Skin of body (tissue), 2 donors: ENCODE measurements around the gene ZNF274. TPM values are rescaled to one million over a fixed set of nuclear protein-coding genes. Genes with fewer than 3 reads are reported as not detected.
"Not testable (repeated sequence)": the region's sequence is repeated elsewhere in the genome, so short reads cannot be mapped to it uniquely, and the experiment has no call there.

Experiments
- DNase-seq: peaks from one replicate; lab custom pipeline; 2025; lab: John Stamatoyannopoulos, UW
- total RNA-seq: library from RNA; depleted of rRNA; stranded (reverse); fragments of >200 nt; gene quantifications from one replicate; pipeline ENCODE4 v1.2.3, GENCODE V29; 2014

The ZNF274 gene
- total RNA-seq, 1 donor from 2014 or later = 14.0 TPM

DNA sequence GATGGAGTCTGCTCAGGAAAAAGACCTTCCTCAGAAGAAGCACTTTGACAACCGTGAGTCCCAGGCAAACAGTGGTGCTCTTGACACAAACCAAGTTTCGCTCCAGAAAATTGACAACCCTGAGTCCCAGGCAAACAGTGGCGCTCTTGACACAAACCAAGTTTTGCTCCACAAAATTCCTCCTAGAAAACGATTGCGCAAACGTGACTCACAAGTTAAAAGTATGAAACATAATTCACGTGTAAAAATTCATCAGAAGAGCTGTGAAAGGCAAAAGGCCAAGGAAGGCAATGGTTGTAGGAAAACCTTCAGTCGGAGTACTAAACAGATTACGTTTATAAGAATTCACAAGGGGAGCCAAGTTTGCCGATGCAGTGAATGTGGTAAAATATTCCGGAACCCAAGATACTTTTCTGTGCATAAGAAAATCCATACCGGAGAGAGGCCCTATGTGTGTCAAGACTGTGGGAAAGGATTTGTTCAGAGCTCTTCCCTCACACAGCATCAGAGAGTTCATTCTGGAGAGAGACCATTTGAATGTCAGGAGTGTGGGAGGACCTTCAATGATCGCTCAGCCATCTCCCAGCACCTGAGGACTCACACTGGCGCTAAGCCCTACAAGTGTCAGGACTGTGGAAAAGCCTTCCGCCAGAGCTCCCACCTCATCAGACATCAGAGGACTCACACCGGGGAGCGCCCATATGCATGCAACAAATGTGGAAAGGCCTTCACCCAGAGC lies 29.6 kb downstream of the ZNF274 start:
- no peak for DNase-seq

DNA sequence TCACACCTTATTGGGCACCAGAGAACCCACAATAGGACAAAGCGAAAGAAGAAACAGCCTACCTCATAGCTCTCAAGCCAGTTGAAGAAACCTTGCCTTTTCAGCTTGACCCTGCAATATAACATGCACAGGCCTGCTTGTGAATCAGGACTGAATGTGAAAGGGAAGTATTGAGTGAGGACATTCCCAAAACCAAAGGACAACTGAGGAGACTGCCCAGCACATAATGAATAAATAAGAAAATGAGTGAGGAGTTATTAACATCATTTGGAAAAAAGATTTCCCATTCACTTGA lies 30.2 kb downstream of the ZNF274 start:
- no peak for DNase-seq

DNA sequence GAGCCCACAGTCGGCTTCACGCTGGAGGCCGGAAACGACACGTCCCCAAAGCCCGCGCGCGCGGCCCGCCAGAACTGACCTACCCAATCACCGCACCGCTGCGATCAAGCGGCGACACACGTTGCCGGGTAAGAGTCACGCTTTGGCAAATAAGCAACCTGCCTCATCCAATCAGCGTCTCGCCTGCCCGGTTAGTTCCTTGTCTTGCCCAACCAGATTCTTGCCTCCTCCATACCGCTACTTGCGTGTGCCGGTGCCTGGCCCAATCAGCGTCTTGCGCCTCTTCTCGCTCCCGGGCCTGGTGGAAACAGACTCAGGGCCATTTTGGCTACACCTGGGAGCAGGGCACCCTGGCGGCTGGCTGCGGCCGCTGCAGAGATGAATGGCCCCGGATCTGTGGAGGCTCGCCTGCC lies 34.2 kb downstream of the ZNF274 start:
- DNase-seq = no peak

DNA sequence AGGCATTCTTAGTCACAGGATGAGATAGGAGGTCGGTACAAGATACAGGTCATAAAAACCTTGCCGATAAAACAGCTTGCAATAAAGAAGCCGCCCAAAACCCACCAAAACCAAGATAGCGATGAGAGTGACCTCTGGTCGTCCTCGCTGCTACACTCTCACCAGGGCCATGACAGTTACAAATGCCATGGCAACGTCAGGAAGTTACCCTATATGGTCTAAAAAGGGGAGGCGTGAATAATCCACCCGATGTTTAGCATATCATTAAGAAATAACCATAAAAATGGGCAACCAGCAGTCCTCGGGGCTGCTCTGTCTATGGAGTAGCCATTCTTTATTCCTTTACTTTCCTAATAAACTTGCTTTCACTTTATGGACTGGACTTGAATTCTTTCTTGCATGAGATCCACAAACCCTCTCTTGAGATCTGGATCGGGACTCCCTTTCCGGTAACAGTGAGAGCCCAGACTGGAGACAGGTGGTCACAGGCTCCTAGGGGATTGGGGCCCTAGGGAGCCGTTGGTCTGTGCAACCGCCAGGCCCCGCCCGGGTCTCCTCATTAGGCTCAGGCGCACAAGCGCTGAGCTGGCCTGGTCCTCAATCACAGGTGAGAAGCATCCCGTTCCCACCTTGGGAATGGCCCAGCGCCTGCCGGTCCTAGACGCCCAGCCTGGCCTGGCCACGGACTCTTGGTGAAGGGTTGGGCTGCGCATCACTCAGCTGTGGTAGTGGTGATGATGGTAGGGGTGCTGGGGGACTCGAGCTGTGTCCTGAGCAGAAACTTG lies 34.9 kb downstream of the ZNF274 start:
- no peak for DNase-seq

DNA sequence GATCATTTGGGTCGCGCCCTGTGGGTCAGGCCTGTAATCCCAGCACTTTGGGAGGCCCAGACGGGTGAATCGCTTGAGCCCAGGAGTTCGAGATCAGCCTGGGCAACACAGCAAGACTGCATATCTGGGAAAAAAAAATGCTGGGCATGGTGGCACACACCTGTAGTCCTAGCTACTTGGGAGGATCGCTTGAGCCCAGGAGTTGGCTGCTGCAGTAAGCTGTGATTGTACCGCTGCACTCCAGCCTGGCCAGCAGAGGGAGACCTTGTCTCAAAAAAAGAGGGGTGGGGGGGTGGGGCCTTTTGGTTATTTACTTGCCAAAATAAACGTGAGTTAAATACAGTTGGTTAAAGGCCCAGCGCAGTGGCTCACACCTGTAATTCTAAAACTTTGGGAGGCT lies 36.0 kb downstream of the ZNF274 start:
- DNase-seq = no peak

DNA sequence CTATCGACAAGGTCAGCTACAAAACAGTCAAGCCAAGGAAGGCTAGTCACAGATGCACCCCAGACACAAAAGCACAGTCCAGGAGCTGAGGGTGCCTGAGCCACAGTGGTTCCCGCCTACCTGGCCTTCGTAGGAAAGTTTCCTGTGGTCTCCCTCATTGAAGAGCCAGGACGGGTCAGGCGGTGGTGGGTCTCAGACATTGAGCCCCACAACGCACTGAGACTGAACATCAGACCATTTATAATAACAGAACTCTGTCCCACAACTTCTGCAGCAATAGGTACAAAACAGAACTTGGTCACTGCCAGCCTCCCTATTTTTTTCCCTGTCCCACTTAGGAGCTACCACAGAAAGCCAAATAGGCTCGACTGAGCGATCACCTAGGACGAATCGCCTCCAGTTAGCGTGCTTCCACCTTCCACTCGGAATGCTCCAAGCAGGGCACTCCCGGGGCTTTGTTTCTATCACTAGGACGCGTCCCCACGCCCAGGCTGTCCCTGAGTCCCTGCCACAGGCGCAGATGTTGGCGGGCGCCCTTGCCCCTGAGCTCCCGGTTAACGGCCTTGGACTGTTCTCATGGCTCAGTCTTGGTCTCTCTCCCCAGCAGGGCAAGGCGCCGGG lies 45.2 kb downstream of the ZNF274 start:
- DNase-seq = no peak

DNA sequence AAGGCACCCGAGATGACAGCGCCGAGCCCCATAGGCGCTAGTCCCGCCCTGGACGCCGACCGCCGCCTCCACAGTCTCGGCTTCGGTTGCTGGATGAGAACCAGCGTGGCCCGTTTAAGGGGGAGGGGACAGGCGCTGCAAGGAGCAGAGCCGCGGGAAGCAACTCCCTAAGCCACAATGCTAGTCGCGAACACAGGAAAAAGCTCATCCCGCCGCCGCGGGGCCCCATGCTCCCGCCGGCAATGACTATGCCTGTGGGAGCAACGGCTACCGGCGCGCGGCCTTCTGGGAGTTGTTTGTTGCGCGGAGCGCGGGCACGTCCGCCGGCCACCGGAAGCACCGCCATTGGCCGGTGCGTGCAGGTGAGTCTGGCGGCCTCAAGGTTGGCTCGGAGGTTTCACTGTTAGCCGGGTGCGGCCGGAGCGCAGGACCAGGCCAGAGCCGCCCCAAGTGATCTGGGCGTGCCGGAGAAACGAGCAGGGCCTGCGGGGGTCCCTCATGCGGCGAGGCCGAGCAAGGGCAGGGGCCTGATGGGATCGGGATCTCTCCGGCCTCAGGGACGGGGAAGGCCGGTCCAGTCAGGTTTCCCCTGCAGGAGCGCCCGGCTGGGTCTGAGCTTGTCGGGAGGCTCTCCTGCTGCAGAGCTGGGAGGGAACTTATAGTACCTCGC lies 45.9 kb downstream of the ZNF274 start, which contains the start of gene ZNF544:
TSS of gene ZNF544 (plus strand) at position 330 of the 670 bp plus-strand sequence. CDS start 15,110 bp downstream, outside the sequence.
- DNase-seq = peak; percentile 20

DNA sequence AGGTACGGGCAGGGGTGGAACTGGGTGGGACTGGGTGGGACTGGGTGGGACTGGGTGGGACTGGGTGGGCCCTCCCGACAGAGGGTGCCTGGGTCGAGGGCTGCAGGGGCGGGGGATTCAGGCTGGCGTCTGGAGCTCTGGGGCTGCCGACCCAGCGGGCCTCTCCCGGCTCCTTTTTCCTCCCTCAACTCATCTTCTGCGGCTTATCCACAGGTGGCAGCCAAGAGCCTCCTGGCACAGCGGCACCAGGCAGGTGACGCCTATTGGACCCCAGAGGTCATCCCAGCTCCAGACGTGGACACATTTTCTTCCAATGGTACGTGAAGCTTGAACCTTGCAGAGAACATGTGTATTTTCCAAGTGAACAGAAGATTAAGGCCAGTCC lies 46.4 kb downstream of the ZNF274 start:
- DNase-seq = no peak

DNA sequence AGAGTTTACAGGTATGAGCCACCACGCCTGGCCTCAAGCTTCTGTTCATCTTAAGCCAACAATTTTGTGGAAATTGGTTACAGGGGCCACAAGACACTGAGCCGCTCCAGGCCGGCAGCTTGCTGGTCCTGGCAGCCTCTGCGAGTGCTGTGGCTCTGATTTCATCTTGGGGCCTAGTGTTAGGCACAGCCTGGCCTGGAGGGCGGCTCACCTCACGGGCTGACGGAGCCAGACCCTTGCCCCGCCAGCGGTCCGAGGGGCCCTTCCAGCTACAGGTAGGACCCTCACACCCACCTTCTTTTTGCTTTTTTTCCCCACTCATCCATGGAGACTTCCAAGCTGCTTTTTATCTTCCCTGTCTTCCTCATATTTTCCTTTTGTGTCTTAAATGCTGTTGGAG lies 54.5 kb downstream of the ZNF274 start:
- no peak for DNase-seq

DNA sequence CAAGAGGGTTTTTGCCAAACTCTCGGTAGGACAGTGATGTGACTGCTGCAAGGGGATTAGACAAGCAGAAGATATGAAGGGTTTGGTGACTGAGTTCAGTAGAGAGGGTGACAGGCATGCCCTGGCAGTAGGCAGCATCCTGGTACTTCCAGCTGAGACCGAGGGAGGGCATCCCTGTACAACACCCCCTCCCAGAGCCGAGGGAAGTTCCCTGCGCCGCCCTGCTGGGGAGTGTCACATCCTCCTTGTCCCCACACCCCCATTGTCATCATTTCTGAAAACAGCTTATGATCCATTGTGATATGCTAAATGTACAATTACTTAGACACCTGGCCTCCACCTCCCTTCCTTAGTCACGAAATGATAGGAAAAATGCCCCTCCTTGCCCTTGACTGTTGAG lies 60.5 kb downstream of the ZNF274 start:
- DNase-seq = no peak

DNA sequence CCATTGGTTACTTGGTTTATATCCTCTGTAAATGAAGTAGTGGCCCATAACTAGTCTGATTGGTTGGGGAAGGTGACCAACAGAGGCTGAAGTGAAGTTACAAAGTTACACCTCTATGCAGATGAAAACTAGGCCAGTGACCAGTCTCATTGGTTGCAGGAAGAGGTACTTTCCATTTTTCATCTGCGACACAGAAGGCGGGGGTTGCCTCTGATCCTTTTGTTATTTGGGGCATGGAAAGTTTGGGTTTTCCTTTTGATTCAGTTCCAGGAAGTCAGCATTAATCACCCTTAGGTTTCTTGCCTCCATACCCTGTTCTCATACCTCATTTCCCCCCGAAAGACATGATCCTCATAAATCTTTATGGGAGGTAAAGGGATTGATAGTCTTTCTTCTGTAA lies 66.0 kb downstream of the ZNF274 start:
- no peak for DNase-seq

DNA sequence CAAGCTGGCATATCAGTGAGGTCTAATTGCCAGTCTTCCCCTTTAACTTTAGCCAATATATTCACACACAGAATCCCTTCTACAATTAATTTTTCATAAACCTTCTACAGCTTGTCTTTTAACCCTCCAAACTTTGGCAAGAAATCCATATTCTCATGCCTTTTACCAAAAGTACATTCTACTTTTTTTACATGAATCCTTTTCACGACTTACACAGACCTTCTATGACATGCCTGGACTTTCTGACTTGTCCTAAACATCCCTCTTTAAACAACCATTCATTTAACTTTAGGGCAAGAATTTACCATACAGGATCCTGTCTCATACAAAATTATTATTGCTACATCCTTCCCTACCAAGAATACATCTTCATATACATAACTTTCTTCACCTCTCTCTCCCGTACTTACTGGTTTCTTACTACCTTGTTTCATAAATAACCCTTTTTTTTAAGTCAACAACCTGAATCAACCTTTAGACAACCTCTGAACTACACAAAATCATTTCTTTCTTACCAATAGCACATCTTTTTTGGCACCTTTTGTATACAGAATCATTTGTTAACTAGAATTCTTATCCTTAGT lies 69.3 kb downstream of the ZNF274 start:
- no peak for DNase-seq

DNA sequence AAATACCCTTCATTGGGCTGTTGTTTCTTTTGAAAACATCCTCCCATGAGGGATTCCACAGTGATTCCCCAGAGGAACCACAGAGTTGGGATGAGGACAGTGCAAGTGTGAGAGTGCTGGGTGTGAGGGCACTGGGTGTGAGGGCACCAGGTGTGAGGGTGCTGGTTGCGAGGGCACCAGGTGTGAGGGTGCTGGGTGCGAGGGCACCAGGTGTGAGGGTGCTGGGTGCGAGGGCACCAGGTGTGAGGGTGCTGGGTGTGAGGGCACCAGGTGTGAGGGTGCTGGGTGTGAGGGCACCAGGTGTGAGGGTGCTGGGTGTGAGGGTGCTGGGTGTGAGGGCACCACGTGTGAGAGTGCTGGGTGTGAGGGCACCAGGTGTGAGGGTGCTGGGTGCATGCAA lies 75.4 kb downstream of the ZNF274 start:
- not testable (repeated sequence) for DNase-seq

DNA sequence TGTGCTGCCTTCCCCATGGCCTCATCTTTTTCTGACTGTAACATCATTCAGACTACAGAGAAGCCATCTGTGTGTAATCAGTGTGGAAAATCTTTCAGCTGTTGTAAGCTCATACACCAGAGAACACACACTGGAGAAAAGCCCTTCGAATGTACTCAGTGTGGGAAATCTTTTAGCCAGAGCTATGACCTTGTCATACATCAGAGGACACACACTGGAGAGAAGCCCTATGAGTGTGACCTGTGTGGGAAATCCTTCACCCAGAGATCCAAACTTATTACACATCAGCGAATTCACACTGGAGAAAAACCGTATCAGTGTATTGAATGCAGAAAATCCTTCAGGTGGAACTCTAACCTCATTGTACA lies 78.7 kb downstream of the ZNF274 start:
- no peak for DNase-seq

DNA sequence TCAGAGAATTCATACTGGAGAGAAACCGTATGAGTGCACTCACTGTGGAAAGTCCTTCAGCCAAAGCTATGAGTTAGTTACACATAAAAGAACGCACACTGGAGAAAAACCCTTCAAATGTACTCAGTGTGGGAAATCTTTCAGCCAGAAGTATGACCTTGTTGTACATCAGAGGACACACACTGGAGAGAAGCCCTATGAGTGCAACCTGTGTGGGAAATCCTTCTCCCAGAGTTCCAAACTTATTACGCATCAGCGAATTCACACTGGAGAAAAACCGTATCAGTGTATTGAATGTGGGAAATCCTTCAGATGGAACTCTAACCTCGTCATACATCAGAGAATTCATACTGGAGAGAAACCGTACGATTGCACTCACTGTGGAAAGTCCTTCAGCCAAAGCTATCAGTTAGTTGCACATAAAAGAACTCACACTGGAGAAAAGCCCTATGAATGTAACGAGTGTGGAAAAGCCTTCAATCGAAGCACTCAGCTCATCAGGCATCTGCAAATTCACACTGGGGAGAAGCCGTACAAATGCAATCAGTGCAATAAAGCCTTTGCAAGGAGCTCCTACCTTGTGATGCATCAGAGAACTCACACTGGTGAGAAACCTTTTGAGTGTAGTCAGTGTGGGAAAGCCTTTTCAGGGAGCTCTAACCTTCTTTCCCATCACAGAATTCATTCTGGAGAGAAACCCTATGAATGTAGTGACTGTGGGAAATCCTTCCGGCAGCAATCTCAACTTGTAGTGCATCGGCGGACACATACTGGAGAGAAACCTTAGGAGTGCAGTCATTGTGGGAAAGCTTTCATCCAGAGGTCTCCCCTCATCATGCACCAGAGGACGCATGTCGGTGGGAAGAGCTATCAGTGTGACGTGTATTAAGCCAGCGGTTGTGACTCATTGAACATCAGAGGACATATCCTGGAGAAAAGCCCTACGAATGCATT lies 79.4 kb downstream of the ZNF274 start:
- DNase-seq = no peak

DNA sequence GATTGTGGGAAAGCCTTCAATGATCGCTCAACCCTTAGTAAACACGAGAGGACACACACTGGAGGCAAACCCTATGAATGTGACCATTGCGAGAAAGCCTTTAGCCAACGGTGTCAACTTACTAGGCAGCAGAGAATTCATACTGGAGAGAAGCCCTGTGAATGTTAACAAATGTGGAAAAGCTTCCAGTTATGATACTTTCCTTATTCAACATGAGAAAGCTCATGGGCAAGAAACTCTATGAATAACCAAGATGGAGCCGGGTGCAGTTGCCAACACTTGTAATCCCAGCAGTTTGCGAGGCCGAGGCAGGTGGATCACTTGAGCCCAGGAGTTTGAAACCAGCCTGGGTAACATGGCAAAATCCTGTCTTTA lies 80.0 kb downstream of the ZNF274 start:
- DNase-seq = no peak
